SHP77 treated with DMSO at 0.1 percent for 48 hours (cell line): ENCODE data around the gene CHST11.

Source experiments
- DNase-seq: peaks from one replicate; lab custom pipeline; 2025; lab: John Stamatoyannopoulos, UW

CHST11 gene

GRCh38 chr12:104504146-104504545 is 47.4 kb downstream of the CHST11 start:
- no peak for DNase-seq

- DNase-seq, result peak; percentile 36
These were observed 48.5 kb downstream of the CHST11 start for GRCh38 chr12:104505095-104505818.

DNA sequence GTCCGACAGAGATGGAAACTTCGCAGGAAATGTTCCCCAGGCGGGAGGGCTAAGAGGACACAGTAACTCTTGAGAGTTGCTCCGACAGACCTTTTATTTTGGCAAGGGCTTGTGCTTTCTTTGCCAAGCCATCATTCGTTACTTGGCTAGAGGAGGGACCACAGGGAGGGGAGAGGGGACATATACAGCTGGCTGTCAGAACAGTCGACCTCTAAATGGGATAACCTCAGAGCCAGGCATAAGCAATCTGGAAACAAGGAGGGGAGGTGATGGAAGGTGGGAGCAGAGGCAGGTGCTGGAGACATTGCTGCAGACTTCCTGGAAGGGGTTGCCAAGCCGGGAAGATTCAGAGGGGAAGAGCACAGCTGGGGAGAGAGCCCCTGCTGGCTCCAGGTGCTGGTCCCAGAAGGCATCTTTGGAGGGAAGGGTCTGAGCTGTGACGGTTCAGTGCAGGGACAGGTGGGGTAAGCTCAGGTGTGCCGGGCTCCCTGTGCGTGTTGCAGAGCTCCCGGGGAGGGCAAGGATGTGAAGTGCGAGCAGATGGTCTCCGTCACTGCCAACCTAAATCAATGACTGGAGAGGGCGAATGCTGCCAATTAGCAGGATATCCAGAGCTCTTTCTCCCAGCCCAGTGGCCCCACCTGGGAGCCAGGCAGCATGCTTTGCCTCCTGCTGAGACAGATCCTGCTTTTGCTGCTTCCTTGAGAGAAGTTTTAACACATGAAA is 50.1 kb downstream of the CHST11 start:
- peak; percentile 65 for DNase-seq

GRCh38 chr12:104507672-104508071 is 50.9 kb downstream of the CHST11 start:
- peak; percentile 36 for DNase-seq

DNA sequence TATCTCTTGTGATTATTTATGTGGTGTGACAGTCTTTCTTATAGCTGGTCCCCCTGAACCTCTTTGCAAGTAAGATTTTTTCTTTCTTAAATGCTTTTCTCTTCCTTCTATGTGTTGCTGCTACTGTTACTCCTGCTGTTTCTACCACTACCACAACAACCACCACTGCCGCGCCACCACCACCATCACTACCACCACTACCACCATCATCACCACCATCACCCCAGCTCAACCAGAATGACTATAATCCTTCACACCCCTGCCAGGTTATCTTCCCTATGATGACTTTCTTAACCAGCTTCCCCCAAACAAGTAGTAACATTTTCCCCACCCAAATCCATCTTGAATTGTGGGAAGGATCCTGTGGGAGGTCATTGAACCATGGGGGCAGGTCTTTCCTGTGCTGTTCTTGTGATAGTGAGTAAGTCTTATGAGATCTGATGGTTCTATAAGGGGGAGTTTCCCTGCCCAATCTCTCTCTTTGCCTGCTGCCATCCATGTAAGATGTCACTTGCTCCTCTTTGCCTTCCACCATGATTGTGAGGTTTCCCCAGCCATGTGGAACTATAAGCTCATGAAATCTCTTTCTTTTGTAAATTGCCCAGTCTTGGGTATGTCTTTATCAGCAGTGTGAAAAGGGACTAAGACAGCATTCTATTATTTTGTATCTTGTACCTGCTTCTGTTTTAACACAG is 52.2 kb downstream of the CHST11 start:
- no peak for DNase-seq

DNA sequence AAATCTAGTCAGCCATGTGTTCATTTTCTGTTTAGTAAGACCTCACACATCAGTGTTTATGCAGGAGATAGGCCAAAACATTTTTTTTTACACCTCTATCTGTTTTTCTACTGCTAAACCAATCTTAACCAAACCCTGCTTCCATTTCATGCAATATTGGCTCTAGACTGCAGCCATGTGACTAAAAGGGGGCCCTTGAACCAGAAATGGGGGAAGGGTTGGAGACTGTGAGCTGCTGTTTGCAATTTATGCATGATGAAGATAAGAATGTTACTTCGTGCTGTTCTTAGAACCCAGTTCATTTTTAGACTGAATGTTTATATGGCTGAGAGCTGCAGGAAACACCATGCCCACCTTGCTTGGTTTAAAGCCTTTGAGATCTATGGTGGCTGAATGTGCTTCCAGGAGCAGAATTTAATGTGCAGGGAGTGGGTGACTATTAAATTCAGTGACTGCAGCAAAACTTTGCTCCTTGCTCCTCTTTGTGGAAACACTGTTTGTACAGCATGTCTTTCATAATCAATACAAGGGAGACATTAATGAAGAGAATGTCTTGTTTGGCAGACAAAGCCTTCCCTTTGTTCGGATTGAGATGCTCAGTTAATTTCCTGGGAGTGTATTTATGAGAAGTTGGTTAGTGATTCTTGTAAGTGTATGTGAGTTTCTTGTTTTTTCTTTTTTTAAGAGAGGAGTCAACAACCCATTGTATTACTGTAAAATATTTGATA is 53.6 kb downstream of the CHST11 start:
- no peak for DNase-seq

DNA sequence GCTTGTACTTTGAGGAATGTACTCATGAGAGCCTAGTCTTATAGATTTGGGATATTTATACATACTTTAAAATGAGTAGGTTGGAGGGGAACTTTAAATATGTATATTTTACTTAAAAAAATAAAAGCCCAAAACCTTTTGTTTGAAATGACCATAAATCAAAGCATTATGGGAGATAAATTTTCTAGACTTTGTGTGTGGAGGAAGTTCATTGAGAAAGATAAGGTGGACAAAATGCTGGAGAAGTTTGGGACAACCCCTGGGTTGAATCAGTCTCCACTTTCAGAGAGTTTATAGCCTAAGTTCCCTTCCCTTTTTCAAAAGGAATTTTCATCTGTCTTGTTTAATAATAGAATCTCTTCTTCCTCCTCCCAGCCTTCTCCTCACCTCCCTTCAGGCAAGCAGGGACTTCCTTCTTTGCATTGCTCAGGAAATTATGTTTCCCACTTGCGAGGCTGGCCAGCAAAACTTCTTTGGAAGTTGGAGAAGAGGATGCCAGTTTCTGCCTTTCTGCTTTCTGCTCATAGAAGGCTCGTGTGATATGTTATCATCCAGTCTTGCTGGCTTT is 54.2 kb downstream of the CHST11 start:
- no peak for DNase-seq

GRCh38 chr12:104513681-104514080 is 56.9 kb downstream of the CHST11 start:
- DNase-seq, result no peak

- no peak for DNase-seq
These were observed 57.5 kb downstream of the CHST11 start for GRCh38 chr12:104514092-104514810.

DNA sequence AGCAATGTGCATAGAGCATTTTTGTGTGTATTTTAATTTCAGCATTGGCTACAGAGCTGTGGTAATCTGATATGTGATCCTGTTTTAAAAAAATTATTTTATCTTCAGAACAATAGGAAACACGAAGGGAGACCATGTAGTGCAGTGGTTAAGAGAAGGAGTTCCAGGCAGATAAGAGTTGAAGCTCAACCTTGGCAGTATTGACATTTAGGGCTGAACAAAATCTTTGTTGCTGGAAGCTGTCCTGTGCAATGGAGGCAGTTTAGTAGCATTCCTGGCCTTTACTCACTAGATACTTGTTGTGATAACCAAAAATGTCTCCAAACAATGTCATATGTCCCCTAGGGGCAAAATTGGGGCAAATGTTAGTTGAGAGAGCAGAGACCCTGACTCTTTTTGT is 59.2 kb downstream of the CHST11 start:
- no peak for DNase-seq

GRCh38 chr12:104516821-104517220 is 60.1 kb downstream of the CHST11 start:
- DNase-seq, result no peak

DNA sequence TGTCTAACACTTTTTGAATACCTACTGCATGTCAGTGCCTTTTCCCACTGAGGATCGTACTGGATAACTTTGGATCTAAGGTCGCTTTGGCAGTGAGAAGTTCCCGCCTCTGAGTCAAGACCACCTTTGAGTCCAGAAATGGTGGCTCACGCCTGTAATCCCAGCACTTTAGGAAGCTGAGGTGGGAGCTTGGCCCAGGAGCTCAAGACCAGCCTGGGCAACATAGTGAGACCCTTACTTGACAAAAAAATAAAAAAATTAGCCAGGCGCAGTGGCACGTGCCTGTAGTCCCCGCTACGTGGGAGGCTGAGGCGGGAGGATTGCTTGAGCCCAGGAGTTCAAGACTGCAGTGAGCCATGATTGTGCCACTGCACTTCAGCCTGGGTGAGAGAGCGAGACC is 61.1 kb downstream of the CHST11 start:
- DNase-seq, result no peak

- no peak for DNase-seq
These were observed 62.7 kb downstream of the CHST11 start for GRCh38 chr12:104519190-104520019.

DNA sequence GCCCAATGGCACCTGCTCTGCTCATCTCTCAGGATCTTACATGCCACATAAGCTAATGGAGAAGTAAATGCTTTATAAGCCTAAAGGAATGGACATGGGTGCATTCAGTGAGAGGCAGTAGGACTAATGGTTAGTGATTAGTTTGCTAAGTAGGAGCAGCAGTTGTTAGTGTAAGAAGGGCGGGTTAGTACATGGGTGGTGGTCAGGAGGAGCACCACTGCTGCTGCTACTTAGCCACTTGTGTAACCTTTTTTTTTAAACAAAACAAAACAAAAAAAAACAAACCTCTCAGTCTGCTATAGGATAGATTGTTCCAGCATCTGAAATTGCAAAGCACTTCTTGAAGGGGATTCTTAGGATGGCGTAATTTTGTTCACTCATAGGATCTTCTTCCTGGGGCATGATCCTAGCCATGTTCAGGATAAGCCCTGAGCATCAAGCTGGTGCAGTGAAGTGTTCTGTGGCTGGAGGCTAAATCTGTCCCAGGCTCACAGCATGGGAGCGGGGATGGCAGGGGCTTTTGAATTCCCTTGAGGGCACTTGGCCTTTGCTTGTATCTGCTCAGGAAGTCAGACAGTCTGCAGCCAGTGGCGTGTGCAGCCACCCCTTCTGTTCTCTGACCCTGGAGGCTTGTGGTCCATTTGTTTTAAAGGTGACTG is 63.6 kb downstream of the CHST11 start:
- DNase-seq, result no peak

DNA sequence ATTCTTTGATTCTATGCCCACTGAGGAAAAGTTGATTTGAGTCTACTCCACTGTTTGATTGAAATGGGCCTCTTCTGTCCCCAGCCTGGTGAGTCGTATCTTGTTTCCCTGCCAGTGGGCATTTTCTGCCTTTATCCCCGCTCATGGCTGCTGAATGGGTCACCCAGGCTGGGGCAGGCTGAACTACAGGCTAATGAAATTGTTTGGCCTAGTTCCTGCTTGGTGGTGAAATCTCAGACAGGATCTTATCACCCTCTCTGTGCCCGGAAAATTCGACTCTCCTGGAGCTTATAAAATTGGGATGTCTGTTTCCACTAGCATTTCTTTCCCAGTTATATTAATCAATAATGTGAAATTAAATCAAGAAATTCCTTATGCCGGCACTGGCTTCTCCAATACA is 65.0 kb downstream of the CHST11 start:
- DNase-seq, result no peak

DNA sequence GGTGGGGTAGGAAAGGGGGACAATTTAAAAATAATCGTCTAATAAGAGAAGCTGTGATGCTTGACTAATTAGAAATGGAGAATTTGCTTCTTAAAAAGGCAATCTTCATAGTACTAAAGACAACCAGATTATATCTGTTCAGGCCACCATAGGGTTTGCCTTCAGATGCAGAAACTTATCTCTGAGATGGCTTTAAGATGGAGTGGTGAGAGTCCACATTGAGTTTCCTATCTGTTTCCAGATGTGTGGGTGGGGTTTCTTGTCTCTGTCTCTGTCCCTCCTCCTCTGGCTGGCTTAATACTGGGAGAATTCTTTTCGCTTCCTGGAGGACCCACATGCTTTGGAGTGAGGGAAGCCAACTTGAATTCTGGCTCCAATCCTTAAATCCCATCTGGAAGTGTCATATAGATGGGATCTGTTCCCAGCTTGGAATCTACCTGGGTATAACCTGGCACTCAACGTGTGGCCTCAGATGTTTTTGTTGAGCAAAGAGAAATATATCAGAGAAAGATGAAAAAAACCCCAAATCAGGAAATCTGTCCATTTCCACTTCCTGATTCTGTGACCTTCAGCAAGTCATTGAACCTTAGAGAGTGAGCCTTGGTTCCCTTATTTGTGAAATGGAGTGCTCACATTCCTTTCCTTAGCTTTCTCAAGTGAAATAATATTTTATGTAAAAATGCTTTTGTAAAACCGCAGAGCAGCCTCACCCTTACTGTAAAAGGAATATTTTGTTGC is 66.4 kb downstream of the CHST11 start:
- DNase-seq, result no peak

- peak; percentile 60 for DNase-seq
These were observed 67.5 kb downstream of the CHST11 start for GRCh38 chr12:104524034-104524832.

DNA sequence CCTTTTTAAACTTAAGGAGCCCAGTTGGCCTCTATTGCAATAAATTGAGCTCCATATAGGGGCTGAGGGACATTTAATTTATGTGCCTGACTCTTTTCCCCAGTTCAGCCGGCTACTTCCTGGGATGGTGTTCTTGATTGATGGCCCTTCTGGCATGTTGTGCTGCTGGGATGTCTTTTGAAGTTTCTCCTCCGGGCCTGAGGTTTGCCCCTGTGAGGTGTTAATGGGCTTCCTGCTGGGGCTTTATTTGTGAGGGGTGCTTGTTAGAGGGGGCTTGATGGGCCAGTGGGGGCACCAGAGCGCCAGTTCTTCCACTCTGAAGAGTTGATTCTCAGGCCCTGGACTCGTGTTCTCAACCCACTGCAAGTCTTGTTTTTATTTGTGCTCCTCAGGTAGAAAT is 69.6 kb downstream of the CHST11 start:
- DNase-seq, result no peak
